Brain pericyte (primary cell): ENCODE measurements around the gene ZNF728.
"Not testable (repeated sequence)": the region's sequence is repeated elsewhere in the genome, so short reads cannot be mapped to it uniquely, and the experiment has no call there.

ENCODE experiments used
- DNase-seq: peaks from one replicate; pipeline ENCODE4 v3.0.0-alpha.2; 2012; ENCODE audit warnings: low read depth, low spot score

The ZNF728 gene

GRCh38 chr19:23002690-23003422 lies at the start of gene ZNF728:
TSS of gene ZNF728 (minus strand) at chr19:23003176. CDS start at chr19:23003030, 146 bp downstream.
- DNase-seq = no peak

- DNase-seq = no peak
Measured at GRCh38 chr19:23052349-23052748, 49.4 kb upstream of the ZNF728 start.

- DNase-seq = no peak
Measured at GRCh38 chr19:23049256-23049655, 46.3 kb upstream of the ZNF728 start.

GRCh38 chr19:23046743-23047142 lies 43.8 kb upstream of the ZNF728 start:
- DNase-seq = no peak

GRCh38 chr19:23033721-23034120 lies 30.7 kb upstream of the ZNF728 start:
- DNase-seq = no peak

- no peak for DNase-seq
Measured at GRCh38 chr19:23015660-23016059, 12.7 kb upstream of the ZNF728 start.

- not testable (repeated sequence) for DNase-seq
Measured at GRCh38 chr19:22994957-22995356, 8.0 kb downstream of the ZNF728 start.

GRCh38 chr19:22976248-22976647 lies 26.7 kb downstream of the ZNF728 start:
- no peak for DNase-seq

GRCh38 chr19:22975546-22976136 lies 27.3 kb downstream of the ZNF728 start:
- not testable (repeated sequence) for DNase-seq

GRCh38 chr19:22945560-22945959 lies 57.4 kb downstream of the ZNF728 start:
- no peak for DNase-seq

- DNase-seq = no peak
Measured at GRCh38 chr19:22935151-22935550, 67.8 kb downstream of the ZNF728 start.

- DNase-seq = not testable (repeated sequence)
Measured at GRCh38 chr19:22927576-22927975, 75.4 kb downstream of the ZNF728 start.

GRCh38 chr19:22925181-22925580 lies 77.8 kb downstream of the ZNF728 start:
- not testable (repeated sequence) for DNase-seq
